Measurements from ENCODE around the gene IGSF9B.

DNA sequence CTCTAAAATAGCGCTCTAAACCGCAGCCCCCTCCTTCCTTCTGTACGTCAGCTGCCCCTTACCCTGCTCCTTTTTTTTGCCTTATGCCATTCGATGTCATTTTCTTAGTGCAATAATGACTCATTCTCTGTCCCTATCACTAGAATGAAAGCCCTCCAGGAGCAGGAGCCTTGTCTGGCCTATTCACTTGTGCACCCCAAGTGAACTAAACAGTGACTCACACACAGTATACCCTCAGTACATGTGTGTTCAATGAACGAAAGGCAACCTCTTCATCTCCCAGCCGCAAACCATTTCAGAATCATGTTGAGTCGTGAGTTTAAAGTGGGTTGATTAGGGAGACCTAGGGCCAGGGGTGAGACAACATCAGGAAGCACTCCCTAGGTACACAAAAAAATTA, 60.7 kb downstream of the IGSF9B start:
- no peak for TF ChIP-seq GATA3 (IDR thresholded peaks at IDR 0.05; ENCODE audit: low read depth, low read length)
- no peak for TF ChIP-seq GATA2 (IDR thresholded peaks at IDR 0.05; ENCODE audit: low read depth, low read length)

Measured in SH-SY5Y (cell line).